Fibroblast of lung (primary cell): ENCODE data around the gene HAUS3.

ENCODE experiments used
- CTCF ChIP-seq, 2 donors: IDR thresholded peaks in 1 of 2; conservative IDR thresholded peaks in 1 of 2; 1 replicate in 1 of 2; 2 replicates in 1 of 2; pipeline ENCODE4 v1.5.1; 2011 to 2012; ENCODE audit warnings: low read length in 2 of 2, control low read depth in 1 of 2, inconsistent platforms in 1 of 2, low read depth in 1 of 2, mild to moderate bottlenecking in 1 of 2
- EZH2 ChIP-seq: IDR thresholded peaks from 2 replicates; pipeline ENCODE4 v1.5.1; 2012; ENCODE audit warnings: low read length, control low read depth, mild to moderate bottlenecking; ENCODE audit errors: missing control alignments

DNA sequence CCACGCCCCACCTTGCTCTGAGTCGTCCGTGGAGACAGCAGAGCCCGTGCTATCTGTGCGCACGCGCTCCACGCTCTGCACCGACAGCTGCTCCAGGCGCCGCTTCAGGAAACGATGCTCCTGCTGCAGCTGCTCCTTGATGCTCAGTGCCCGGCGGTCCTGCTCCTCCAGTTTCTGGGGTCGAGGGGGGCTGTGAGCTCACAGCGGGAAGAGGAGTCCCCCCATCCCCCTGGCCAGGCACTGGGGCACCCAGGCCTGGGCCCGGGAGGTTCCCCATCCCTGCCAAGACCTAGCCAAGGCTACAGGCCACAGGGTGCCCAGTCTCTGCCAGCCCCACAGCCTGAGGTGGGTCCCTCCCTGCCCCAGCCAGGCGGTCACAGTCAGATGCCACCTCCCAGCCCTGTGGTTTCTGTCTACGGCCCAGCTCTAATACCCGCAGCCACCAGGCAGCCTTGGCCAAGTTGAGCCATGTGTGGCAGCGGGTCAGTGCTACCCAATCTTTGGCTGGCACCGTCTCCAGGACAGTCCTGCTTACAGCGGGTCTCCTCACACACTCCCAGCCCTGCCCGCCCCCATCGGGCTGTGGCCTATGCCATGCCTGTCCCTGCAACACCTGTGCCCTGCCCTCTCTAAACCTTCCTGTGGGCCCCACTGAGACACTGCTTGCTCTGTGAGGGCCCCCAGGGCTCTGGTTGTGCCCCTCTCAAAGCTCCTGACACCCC lies 9.3 kb upstream of the HAUS3 start:
- TF ChIP-seq CTCF (conservative IDR thresholded peaks at IDR 0.05 in 1 of 2, IDR thresholded peaks at IDR 0.05 in 1 of 2; ENCODE audit: low read depth in 1 of 2, low read length in 2 of 2): no peak
- TF ChIP-seq EZH2: no peak
